OCI-LY7 (cell line): ENCODE measurements around the gene ACBD6.

Source experiments
- CTCF ChIP-seq: fragments of 200-600 bp; sonication (generic); conservative IDR thresholded peaks from 2 replicates; pipeline ENCODE4 v1.5.1; 2014; ENCODE audit warnings: mild to moderate bottlenecking, antibody characterized with exemption, low read length, moderate library complexity, mixed read lengths
- EZH2phosphoT487 ChIP-seq: fragments of 200-600 bp; sonication (generic); IDR thresholded peaks from 2 replicates; pipeline ENCODE4 v1.6.1; 2018; ENCODE audit warnings: low read depth, borderline replicate concordance, mild to moderate bottlenecking, mixed run types, antibody characterized with exemption, low read length, moderate library complexity, mixed read lengths

- TF ChIP-seq CTCF (no peak), EZH2phosphoT487 (no peak)
Measured at GRCh38 chr1:180424848-180425457, 77.4 kb downstream of the ACBD6 start.
